ENCODE measurements around the gene EPB41L4B.
"Not testable (repeated sequence)": the region's sequence is repeated elsewhere in the genome, so short reads cannot be mapped to it uniquely, and the experiment has no call there.

The EPB41L4B gene

DNA sequence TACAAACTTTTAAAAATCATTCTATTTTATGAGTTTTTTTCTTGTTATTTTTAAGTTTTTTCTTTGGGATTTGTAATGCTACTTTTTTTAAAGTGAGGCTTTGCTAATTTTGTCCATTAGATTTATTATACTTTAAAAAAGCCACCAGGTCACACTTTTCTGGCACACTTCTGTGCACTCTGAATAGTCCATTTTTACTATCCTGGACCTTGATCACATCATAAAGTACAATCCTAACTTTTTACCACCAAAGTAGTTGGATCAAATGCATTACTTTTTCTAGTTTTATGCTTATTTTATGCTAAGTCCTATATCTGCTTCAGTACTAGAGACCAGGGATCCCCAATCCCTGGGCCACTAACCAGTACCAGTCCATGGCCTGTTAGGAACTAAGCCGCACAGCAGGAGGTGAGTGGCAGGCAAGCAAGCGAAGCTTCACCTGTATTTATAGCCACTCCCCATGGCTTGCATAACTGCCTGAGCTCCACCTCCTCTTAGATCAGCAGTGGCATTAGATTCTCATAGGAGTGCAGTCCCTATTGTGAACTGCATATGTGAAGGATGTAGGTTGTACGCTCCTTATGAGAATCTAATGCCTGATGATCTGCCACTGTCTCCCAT is 169.8 kb downstream of the EPB41L4B start:
- no peak for DNase-seq

DNA sequence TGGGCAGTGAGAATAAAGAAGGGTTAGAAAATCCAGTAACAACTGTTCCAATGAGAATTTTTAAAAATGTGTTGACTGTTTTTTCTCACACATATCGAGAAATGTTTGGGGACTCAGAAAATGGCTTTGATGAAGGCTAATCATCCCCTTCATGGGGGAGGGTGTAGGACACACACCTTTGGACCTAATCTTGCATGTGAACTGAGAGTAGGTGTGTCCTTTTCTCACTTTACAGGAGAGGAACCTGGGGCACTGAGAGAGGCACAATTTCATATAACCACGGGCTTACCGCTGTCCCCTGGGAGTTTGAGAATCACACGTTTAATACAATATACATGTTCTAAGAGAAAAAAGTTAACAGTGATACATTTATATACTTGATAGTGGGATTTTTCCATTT is 171.1 kb downstream of the EPB41L4B start:
- no peak for DNase-seq

DNA sequence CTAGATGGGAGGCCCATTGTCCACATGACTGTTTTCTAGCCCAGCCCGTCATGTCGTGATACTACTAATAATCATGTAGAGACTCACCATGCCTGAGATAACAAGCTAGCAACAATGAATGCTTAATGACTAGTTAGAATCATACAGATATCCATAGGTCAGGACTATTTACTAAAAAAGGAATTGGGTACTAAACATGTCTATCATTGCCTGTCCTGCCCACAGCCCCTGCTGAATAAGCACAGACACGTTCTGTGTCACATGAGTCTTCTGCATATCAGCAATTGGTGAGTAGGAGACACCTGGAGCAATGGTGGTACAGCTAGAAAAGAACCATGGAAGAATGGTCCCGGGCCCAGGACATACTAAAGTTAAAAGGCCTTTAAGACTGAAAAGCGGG is 171.8 kb downstream of the EPB41L4B start:
- DNase-seq: no peak

DNA sequence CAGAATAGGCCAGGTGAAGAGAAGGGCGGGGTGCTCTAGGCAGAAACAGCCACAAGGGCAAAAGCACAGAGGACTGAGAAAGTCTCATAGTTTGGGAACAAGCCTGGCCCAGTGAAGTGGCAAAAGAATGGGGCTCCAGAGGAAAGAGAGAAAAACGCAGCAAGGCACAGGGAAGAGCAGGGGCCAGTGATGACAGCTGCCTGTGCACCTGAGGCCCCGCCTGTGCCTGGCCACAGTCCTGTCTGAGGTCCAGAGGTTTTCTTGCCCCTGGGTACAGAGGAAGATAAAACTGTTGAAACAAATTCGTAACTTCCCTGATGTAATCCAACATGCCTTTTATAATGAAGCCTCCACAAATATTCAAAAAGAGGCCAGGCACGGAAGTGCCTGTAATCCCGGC is 175.8 kb downstream of the EPB41L4B start:
- DNase-seq: no peak

DNA sequence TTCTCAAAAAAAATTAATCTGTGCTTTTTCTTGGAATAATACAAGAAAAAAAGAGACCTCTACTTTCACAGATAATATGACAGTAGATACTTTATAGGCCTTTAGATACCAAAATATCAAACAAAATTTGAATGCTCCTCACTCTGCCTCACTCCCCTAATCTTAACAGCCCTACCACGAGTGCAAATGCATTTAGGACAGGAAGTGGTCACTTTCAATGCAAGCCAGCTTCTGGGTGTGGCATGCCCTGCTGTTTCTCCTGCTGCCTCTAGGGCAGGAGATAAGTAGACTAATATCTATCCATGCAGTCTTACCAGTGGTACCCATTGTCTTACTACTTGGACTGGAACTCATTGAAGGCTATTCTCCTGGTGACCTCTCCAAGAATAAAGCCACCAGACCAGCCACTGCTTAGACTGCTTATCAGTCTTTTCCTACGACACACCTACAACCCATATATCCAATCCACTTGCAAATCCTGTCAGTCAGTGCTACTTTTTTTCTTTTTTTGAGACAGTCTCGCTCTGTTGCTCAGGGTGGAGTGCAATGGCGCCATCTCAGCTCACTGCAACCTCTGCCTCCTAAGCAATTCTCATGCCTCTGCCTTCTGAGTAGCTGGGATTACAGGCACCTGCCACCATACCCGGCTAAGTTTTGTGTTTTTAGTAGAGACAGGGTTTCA is 176.8 kb downstream of the EPB41L4B start:
- DNase-seq: no peak

DNA sequence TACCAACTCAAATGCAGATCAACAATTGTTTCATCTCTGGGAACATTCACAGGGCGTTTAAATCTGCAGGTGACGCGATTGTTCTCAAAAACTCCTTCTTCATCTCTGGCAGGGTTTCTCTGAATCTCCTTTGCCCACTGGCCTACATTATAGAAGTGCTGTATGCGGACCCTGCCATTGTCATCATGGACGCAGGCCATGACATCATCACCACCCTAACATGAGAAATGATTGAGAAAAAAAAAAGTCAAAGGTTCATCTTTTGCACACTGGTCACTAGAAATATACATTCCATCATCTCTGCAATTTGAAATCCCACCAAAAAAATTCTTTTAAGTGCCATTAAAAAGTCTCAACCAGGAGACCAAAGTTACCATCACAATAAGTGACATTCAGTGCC is 179.5 kb downstream of the EPB41L4B start:
- no peak for DNase-seq

DNA sequence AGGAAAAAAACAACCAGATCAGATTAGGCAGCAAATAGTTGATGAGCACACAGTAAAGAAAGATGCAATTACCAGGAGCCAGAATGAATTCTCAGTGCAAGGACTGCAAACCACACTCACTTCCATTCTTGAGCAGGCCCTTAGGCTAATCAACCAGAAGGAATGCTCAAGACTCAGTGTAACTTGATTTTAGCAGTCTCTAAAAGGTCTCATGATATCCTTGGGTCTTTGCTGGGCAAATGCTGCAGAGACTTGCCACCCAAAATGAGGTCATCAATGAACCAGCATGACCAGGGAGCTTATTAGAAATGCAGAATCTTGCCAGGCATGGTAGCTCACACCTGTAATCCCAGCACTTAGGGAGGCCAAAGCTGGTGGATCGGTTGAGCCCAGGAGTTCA is 181.0 kb downstream of the EPB41L4B start:
- DNase-seq: no peak

DNA sequence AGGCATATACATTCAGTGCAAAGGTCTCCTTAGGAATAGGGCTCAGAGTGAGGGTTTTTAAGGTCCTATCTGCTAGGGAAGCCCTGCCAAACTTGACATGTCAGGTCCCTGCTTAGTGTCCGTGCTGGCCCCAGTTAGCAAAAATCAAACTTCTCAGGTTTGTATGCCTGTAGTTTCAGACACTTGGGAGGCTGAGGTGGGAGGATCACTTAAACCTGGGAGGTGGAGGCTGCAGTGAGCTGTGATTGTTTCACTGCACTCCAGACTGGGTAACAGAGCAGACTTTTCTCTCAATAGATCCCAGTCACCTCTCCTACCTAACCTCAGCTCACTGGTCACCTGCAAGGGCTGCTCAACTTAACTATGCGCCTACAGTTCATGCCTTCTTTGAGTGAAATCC is 182.4 kb downstream of the EPB41L4B start:
- no peak for DNase-seq

DNA sequence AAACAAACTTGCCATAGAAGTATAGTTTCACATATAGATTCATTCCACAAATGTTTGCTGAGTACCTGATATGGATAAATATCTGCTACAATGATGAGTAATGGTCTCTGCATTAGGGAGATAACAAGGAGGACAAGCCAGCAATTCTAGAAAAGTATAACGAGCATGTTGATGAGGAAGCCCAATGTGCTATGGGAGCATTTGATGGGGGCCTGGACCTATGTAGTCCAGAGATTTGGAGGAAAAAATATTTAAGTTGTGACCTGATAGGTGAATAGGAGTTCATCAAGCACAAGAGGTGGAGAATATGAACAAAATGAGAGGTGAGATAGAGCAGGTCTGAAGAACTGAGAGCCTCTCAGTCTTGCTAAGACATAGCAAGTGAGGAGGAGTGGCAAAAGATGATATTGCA is 186.7 kb downstream of the EPB41L4B start:
- DNase-seq: no peak

DNA sequence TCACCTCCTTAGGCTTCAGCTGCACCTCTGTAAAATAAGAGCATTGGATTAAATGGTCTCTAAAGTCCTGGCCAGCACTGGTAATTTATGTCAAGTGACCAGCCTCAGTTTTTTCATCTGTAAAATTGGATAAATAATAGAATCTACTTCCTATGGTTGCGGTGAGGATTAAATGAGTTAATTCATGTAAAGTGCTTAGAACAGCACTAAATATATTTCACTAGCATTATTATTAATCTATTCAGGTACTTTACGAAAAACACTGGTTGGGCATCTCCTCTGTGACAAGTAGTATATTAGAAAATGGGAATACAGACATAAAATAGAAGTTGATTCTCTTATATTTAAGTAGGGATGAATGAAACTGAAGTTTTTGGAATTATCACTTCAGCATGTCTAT is 187.3 kb downstream of the EPB41L4B start:
- DNase-seq: no peak

DNA sequence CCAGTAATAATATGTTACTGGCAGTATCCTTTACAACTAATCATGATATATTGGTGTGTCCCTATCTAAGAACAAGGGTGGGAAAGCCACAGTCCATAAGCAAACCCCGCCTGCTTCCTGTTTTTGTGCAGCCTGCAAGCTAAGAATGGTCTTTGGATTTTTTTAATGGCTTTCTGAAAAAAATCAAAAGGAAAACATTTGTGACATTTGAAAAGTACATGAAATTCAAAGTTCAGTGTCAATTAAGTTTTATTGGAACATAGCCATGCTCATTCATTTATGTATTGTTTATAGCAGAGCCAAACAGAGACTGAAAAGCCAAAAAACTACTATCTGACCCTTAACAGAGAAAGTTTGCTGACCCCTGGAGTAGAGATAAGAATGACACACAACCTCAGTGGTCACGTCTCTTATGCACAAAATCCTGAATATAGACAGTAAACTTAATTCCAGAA is 188.3 kb downstream of the EPB41L4B start:
- DNase-seq: no peak

DNA sequence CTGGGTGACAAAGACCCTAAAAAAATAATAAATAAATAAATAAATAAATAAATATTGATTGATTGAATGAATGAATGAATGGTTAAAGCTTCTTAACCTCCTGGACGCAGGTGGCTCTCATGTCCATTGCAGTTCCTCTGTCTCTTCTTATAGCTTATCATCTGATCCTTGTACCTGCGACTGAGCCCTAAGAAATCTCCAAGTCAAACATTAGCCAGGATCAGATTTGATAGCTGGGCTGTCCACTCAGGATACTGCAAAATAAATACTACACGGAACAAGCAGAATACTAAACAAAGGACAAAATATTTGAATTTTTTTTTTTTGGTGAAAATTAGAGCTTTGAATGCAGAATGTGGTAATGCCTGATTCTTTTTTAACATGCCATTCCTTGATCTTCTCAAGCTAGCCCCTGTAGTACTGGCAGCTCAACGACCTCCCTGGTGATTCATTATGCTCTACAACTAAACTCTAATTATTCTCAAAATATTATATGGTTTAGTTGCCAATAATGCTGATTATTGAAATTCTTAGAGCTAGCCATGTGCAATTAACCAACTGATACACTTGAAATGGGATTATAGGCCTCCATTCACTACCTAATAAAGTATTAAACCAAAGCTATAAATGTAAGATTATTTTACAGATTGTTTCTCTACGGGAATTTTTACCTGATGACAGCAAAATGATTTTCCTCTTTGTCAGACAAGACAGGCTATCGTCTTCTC is 191.2 kb downstream of the EPB41L4B start:
- DNase-seq: no peak

DNA sequence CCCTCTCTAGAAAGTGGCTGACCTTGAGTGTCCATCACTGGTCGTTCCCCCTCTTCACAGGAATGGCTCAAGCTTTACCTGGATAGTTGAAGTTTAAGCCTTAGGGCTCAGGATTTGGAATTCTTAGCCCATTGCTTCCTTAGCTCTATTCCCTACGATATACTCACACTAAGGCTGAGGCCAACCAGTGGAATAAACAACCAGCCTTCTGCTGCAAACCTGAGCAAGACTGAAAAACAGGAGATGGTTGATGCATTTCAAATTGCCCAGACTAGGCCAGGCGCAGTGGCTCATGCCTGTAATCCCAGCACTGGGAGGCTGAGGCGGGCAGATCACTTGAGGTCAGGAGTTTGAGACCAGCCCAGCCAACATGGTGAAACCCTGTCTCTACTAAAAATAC is 194.2 kb downstream of the EPB41L4B start:
- DNase-seq: not testable (repeated sequence)

DNA sequence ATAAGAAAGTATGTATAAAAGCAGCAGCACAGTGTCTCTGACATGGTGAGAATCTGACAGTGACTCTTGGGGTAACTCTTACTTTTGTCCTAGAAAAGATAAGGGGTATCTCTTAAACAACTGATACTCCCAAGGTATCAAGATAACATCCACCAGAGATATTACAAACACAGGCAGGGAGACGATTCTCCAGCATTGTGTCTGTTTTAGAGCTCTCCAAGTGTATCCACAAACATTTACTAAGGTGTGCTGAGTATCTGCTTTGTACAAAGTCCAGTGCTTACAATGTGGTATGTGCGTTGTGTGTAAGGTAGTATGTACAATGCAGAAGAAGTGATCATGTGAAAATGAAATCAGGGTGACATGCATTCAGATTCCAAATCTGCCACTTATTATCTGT is 196.7 kb downstream of the EPB41L4B start:
- no peak for DNase-seq

DNA sequence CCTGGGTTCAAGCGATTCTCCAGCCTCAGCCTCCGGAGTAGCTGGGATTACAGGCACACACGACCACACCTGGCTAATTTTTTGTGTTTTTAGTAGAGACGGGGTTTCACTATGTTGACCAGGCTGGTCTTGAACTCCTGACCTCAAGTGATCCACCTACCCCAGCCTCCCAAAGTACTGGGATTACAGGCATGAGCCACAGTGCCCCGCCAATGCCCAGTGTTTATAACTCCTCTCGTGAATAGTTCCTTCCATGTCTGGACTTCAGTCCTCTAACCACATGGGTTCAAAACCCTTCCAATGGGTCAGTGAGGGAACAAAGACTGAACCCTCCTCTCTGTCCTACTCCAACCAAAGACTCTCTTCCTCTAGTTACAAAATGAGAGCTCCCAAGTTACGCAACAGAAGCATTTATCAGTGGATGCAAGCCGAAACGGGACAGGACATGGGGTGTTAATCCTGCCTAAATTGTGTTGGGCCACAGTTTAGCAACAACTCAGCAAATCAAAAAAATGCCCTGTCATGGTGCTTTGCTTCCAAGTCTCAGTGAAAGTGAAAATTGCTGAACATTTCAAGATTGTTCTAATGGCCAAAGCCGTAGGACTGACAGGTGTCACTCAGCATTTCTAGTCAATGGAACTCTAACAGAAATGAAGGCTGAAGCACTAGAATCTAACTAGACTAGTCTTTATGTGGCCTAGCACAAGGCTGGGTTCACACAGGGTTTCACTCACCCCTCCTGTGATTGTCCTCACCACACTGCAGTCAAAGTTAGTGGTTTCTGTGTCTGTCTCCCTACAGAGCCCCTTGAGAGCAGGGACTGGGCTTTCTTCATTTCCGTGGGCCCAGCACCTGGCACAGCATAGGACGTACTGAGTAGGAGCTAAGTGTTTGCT is 197.9 kb downstream of the EPB41L4B start:
- DNase-seq: no peak

All from activated CD4-positive, CD25-positive, alpha-beta regulatory T cell treated with anti-CD3 and anti-CD28 coated beads, Interleukin-2, amount 50 U/mL, for 72 hours (primary cell).